Fibroblast of skin of right quadriceps (primary cell): Measurements from ENCODE around the gene TPRG1L.
"Not testable (repeated sequence)": the region's sequence is repeated elsewhere in the genome, so short reads cannot be mapped to it uniquely, and the experiment has no call there.

Experiments used
- DNase-seq: peaks from one replicate; pipeline ENCODE4 v3.0.0-alpha.2; 2013

The TPRG1L gene

DNA sequence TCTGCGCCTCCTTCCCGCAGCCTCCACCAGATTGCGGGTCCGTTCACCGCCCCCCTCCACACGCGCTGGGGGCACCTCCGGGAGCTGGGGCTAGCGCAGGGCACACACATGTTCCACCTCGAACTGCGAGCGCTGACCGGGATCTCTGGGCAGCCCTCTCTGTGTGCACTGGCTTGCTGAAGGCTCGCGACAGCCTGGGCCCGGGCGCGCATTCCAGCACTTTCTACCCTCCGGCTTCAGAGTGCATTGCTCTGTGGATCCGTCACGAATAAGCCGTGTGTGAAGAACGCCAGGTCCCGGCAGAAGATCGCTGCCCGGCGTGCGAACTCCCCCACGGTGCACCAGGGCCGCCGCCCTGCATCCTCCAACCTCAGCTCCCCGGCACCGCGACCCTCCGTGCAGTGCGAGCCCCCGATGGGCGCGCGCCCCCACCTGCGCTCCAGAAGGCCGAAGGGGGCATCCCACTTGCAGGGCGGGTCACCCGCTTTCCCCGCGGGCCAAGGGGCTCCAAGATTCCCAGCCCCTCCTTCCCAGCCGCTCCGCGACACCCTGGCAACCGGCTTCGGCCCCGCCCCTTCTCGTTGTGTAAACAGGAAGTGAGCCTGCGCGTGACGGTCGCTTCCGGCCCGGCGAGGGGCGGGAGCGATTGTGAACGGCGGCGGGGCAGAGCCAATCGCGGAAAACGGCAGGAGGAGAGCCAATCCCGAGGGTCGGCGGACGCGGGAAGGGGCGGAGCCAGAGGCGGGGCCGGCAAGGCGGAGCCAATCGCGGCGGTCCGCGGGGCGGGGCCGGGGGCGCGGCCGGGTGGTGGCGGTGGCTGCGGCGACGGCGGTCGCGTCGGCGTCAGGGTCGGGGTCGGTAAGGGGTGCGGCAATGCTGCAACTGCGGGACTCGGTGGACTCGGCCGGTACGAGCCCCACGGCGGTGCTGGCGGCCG lies at the start of gene TPRG1L:
TPRG1L (plus strand) TSS at position 816 of the 937 bp plus-strand sequence; CDS start at position 874, 58 bp downstream.
- DNase-seq: peak; percentile 94

DNA sequence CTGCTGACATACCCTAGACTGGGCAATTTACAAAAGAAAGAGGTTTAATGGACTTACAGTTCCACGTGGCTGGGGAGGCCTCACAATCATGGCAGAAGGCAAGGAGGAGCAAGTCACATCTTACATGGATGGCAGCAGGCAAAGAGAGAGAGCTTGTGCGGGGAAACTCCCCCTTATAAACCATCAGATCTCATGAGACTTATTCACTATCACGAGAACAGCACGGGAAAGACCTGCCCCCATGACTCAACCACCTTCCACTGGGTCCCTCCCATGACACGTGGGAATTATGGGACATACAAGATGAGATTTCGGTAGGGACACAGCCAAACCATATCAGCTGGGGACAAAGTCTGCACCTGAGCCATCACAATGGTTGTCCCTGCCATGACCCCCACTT lies 49.3 kb upstream of the TPRG1L start:
- not testable (repeated sequence) for DNase-seq

- DNase-seq: no peak
These were observed 48.8 kb upstream of the TPRG1L start for GRCh38 chr1:3575993-3576392.

DNA sequence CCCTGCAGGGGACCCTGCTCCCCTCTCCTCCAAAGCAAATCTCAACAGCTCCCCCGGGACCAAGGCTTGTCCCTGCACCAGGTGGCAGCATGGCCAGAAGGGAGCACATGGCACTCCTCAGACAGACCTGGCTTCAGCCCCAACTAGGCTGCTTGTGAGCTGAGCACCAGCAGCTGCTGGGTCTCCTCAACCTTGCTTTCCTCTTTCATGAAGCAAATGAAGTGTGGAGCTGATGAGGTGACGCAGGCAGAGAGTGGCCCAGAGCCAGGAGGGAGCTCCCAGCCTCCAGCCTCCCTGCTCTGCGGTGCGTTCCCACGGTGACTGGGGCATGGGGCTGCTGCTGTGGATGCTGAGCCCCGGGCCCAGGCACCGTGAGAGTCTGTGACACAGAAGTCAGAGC lies 47.5 kb upstream of the TPRG1L start:
- no peak for DNase-seq

- DNase-seq: no peak
These were observed 46.9 kb upstream of the TPRG1L start for GRCh38 chr1:3577711-3578432.

DNA sequence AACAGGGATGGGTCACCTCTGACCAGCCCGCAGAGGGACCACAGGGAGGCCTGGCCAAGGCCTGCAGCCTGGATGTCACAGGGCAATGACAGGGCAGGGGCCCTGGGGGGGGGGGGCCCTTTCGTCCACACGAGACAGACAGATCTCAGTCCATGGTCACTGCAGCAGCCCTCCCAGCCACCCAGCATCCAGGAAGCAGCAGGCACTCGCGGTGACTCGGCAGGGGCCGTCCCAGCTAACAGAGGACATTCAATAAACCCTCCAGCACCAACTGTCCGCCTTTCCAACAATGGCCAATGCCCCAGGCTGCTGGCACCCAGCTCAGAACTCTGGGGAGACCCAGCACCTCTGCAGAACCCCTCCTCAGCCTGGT lies 46.4 kb upstream of the TPRG1L start:
- DNase-seq: no peak

DNA sequence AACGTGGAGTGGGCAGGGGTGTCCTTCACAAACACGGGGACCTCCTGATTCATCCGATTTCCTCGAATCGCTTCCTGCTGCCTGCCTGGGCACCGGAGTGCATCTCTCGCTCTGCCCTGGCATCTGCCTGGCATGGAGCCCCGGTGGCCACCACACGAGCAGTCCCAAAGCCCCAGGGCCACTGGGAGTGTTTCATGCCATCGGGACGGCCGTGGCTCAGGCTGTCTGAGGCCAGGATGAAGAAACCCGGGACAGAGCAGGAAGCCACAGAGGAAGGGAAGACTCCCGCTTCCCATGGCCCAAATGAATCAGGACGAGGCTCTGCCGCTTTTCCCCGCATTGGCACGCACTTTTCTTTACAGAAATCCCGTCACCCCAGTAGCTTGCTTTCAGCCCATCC lies 45.9 kb upstream of the TPRG1L start:
- no peak for DNase-seq

DNA sequence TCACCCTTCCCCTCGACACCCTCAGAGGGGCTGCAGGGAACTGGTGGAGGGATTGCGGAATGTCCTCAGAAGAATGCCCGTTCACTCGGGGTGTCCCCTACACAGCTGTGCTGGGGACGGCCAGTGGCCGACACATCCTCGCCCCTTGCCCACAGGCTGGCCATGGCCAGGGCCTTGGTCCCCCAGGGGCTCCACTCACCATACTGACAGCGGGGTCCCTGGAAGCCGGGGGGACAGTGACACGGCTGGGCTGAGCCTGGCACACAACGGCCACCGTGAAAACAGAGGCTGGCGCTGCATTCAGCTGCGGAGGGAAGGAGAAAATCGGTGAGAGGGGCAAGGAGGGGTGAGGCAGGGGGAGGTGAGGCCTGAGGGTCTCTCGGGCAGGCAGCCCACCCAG lies 45.2 kb upstream of the TPRG1L start:
- no peak for DNase-seq

DNA sequence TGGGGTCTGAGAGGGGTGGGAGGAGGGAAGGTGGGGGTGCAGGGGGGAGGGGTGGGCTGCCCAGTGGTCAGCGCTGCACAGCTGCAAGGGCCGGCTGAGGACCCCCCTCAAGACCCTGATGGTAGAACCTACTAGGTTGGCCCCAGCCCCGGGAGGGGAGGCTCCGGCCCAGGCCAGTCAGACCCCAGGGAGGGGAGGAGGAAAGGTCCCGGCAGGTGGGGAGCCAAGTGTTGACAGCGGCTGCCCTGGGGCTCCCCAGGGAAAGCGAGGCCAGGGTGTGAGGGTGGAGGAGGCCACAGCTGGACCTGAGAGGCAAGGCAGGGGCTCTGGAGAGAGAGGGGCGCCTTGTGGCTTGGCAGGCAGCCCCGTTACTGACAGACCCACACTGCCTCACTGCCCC lies 44.6 kb upstream of the TPRG1L start:
- DNase-seq: no peak

GRCh38 chr1:3581296-3582036 lies 43.3 kb upstream of the TPRG1L start:
- no peak for DNase-seq

DNA sequence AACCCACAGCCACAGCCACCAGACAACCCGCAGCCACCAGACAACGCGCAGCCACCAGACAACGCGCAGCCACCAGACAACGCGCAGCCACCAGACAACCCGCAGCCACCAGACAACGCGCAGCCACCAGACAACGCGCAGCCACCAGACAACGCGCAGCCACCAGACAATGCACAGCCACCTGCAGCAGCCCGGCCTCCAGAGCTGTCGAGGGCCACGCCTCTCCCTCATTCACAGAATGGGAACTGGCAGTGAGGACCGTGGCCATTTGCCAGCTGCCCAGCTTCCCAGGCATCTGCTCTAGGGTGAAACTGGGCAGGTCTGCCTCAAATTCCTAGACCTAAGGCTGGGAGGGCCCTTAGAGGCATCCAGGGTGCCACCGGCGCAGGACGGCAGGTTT lies 41.1 kb upstream of the TPRG1L start:
- DNase-seq: not testable (repeated sequence)

GRCh38 chr1:3584915-3585314 lies 39.9 kb upstream of the TPRG1L start:
- no peak for DNase-seq

- DNase-seq: not testable (repeated sequence)
These were observed 39.4 kb upstream of the TPRG1L start for GRCh38 chr1:3585353-3585868.

GRCh38 chr1:3585940-3586568 lies 38.8 kb upstream of the TPRG1L start:
- DNase-seq: no peak

DNA sequence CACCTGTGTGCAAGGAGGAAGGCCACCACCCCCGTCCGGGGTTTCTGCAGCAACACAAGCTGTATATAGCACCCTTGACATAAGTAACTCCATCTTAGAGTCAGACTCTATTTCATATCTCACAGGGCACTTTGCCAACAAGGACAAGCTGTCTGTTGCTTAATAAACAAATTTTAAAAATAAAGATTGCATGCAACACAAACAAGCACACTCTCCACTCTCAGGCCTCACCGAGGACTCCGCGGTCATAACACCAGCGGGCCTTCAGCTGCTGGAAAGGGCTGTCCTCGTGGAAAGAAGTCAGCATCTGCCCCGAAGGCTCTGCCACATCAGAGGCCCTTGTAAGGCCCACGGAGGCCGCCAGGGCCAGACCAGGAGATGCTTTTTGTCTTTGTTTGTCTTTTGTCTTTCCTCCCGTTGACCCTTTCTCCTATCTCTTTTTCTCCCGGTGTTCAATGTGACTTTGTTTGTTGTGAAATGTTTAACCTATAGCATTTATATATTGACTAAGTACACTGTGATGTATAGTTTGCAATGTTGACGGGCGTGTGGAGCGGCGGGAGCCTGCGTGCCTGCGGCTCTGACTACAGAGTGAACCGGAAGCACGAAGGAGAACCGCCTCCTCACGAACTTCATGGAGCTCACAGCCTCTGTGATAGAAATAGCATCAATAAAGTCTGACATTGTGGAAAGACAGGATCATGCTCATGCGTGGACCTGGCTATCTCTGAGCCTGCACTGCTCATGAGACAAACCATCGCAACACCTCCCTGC lies 37.6 kb upstream of the TPRG1L start:
- peak; percentile 20 for DNase-seq

GRCh38 chr1:3588395-3588794 lies 36.4 kb upstream of the TPRG1L start:
- no peak for DNase-seq

- DNase-seq: no peak
These were observed 34.6 kb upstream of the TPRG1L start for GRCh38 chr1:3590139-3590763.

DNA sequence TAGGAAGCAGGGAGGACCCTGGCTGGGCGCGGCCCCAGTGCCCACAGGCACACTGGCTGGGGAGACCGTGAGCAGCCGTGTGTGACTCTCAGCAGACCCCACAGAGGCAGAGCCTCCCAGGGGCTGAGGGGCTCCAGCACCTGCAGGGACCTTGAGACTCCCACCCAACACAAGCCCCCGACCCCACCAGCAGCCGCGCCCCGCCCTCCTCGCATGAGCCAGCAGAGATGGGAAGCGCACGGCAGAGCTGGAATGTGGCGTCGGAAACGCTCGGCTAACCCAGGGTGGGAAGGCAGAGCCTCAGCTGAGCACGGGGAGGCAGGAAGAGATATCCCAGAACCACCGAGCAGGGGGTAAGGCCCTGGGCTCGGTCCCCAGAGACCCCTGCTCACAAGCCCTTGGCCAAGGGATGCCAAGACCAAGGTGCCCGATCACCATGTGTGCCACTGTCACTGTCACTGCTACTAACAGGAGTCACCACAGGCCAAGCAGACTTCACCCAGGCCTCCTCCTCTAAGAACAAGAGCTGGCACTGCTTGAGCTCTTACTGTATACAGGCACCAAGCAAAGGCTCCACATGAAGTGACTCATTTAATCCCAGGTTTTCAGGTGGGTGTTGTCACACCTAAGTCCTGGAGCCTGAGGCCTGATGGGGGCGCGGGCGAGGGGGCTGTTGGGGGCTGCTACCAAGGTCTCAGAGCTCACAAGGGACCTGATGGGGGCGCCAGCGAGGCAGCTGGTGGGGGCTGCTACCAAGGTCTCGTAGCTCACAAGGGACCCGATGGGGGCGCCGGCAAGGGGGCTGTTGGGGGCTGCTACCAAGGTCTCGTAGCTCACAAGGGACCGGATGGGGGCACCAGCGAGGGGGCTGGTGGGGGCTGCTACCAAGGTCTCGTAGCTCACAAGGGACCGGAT lies 33.6 kb upstream of the TPRG1L start:
- no peak for DNase-seq

DNA sequence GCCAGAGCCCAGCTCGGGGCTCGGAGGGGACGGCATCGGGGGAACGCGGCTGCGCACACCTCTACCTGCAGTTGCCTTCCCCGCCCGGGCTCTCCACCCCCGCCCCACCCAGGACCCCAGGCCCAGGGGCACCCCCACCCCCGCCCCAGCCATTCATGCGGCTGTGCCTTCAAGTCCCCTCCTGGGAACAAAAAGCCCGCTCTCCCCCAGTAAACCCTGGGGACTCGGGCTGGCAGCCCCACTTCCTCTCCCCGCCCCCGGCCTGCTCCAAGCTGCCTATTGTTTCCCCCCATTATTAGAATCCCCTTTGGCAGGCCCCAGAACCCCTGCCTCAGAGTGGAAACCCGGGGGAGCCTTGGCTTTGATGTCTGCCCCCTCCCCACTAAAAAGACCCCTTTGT lies 31.5 kb upstream of the TPRG1L start:
- DNase-seq: no peak

GRCh38 chr1:3593745-3594144 lies 31.1 kb upstream of the TPRG1L start:
- no peak for DNase-seq
